GM19324 (cell line): ENCODE data around the gene SYP.
"Not testable (repeated sequence)": the region's sequence is repeated elsewhere in the genome, so short reads cannot be mapped to it uniquely, and the experiment has no call there.

ENCODE experiments used
- ATAC-seq: cut with Tn5 transposase; IDR thresholded peaks from one replicate; pipeline ENCODE4 v1.9.1; 2021; ENCODE audit warnings: mild to moderate bottlenecking, moderate library complexity; ENCODE audit not compliant: unreplicated experiment, low FRiP score

SYP gene

GRCh38 chrX:49147936-49148335 is 52.1 kb downstream of the SYP start:
- ATAC-seq = no peak

GRCh38 chrX:49147282-49147681 is 52.7 kb downstream of the SYP start:
- no peak for ATAC-seq

- not testable (repeated sequence) for ATAC-seq
These were observed 56.8 kb downstream of the SYP start for GRCh38 chrX:49143154-49143553.

GRCh38 chrX:49142264-49142663 is 57.7 kb downstream of the SYP start:
- not testable (repeated sequence) for ATAC-seq

- ATAC-seq = no peak
These were observed 60.3 kb downstream of the SYP start for GRCh38 chrX:49139713-49140112.
